Gastroesophageal sphincter (tissue), 3 donors: ENCODE data around the gene MSMP.

ENCODE experiments used
- CTCF ChIP-seq, 4 experiments: fragments of 200-600 bp in 2 of 4; fragments of 450-650 bp in 2 of 4; sonication (generic) in 1 of 4; IDR thresholded peaks; one replicate each; pipeline ENCODE4 v1.5.1; 2017 to 2019; ENCODE audit warnings: antibody characterized with exemption in 4 of 4, mild to moderate bottlenecking in 2 of 4, moderate library complexity in 2 of 4
- POLR2A ChIP-seq, 2 donors: fragments of 450-650 bp; IDR thresholded peaks; one replicate each; pipeline ENCODE4 v1.6.1; 2017; ENCODE audit warnings: antibody characterized with exemption in 2 of 2, mild to moderate bottlenecking in 2 of 2, moderate library complexity in 1 of 2

DNA sequence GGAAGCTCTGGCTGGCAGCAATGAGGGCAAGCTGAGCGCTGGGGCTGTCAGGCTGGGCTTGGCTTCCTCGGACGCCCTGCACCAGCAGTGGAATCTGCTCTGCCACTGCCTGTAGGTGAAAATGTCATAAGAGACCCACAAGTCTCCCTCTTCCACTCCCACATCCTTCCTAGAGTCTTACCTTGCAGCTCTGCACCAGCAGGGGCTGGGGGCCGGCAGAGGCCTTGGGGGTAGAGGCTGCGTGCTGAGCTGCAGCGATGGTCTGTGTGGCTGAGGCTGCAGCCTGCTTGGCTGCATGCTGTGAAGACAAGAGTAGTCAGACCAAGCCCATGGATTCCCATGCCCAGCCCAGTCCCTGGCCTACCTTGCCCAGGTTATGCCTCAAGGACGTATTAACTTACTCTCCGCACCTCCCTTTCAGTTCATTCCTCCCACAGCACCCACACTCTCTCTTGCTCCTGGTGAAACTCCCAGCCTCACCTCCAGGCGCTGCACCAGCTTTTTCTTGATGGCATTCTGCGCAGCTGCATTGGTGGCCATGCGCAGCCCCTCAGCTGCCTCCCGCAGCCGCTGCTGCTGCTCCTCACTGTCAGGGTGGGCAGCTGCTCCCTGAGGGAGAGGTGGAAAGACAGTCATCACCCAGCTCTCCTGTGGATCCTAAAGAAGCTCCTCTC, 39.4 kb downstream of the MSMP start:
- no peak for TF ChIP-seq POLR2A (IDR thresholded peaks at IDR 0.05)
- TF ChIP-seq CTCF (IDR thresholded peaks at IDR 0.05) = no peak
